C4-2B (cell line): Measurements from ENCODE around the gene SLC35F6.

Source experiments
- H3K27ac ChIP-seq: fragments of 450-650 bp; 2 replicates; pipeline ENCODE4 v1.5.1; 2017
- CTCF ChIP-seq: fragments of 450-650 bp; conservative IDR thresholded peaks from 2 replicates; pipeline ENCODE4 v1.5.1; 2017; ENCODE audit warnings: mild to moderate bottlenecking
- ZFX ChIP-seq: fragments of 450-650 bp; IDR thresholded peaks from 2 replicates; pipeline ENCODE4 v1.6.1; 2017

Gene SLC35F6

DNA sequence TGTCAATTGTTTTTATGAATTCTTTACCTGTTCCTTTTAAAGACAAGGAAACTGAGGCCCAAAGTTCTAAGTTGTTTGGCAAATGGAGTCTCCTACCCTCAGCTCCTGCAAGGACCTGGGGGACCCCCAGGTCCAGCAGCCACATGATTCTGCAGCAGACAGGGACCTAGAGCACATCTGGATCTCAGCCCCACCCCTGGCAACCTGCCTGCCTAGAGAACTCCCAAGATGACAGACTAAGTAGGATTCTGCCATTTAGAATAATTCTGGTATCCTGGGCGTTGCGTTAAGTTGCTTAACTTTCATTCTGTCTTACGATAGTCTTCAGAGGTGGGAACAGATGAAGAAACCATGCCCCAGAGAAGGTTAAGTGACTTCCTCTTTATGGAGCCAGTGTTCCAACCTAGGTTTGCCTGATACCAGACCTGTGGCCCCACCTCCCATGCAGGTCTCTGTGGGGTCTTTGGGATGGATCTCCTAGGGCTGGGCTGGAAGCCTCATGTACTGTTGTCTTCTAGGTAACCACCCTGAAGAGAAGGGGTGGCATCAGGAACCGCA lies 16.2 kb downstream of the SLC35F6 start:
- TF ChIP-seq ZFX = no peak
- TF ChIP-seq CTCF = no peak
- H3K27ac ChIP-seq = no peak overlapping the region

- no peak for TF ChIP-seq CTCF
- TF ChIP-seq ZFX = no peak
- H3K27ac ChIP-seq = no peak overlapping the region
These were observed 19.0 kb downstream of the SLC35F6 start for GRCh38 chr2:26782876-26783704.

GRCh38 chr2:26784570-26785234 lies 20.6 kb downstream of the SLC35F6 start:
- TF ChIP-seq ZFX (no peak), CTCF (no peak)
- peak overlapping the region; percentile 86; the same call in 1 of the 2 replicates for H3K27ac ChIP-seq

DNA sequence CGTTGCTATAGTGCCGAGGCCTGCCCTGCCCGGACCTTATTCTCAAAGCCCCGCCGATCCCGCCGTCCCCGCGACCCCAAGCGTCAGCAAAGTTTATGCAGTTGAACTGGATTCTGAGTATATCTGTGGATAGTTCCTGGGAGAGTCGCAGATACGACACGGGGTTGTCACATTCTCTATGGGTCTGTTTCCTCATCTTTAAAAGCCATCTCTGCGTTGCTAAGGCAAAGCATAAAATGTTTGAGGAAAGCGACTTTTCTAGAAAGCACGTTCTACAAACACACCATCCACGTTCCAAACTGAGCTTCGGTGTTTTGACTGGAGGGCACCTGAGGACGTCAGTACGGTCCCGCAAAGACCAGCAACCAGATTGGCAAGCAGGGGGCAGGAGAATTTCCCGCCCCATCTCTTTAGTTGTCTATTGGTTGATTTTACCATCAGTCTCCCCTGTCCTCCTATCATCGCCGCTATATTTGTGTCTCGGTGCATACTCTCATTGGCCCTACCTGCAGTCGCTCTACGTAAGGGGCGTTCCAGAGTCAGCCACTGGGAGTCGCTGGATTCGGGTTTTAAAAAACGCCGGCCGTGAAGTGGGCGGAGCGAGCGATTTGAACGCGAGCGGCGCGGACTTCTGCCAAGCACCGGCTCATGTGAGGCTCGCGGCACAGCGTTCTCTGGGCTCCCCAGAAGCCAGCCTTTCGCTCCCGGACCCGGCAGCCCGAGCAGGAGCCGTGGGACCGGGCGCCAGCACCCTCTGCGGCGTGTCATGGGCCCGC lies 21.5 kb downstream of the SLC35F6 start, which contains the start of gene CENPA:
CENPA (plus strand) TSS at position 626 of the 776 bp plus-strand sequence; CDS start at position 767, 141 bp downstream.
- H3K27ac ChIP-seq = peak within 1 kb of the TSS; percentile 86
- TF ChIP-seq ZFX = no peak
- TF ChIP-seq CTCF = no peak

GRCh38 chr2:26786207-26787028 lies 22.3 kb downstream of the SLC35F6 start:
- H3K27ac ChIP-seq = peak overlapping the region; percentile 86
- peak; percentile 38; the same call in 1 of the 2 replicates for TF ChIP-seq ZFX
- no peak for TF ChIP-seq CTCF

GRCh38 chr2:26792720-26793119 lies 28.6 kb downstream of the SLC35F6 start:
- no peak overlapping the region for H3K27ac ChIP-seq
- TF ChIP-seq ZFX = no peak
- no peak for TF ChIP-seq CTCF
